GM13976 (cell line): ENCODE results near the gene WWOX.

Experiments
- DNase-seq: peaks from one replicate; pipeline ENCODE4 v3.0.0; 2012; ENCODE audit warnings: low spot score
- in situ Hi-C: fragments of 300-500 bp; cut with MboI; formaldehyde crosslinking; loops from one replicate; pipeline ENCODE4 v1.12.0; 2022; ENCODE audit warnings: low sequenced_read_pairs, mixed read lengths, inconsistent platforms; ENCODE audit not compliant: unreplicated experiment
- TF ChIP-seq, protein P1 (sequence below): IDR thresholded peaks from 2 replicates; pipeline ENCODE4 v1.5.1; 2012; ENCODE audit warnings: borderline replicate concordance, mild to moderate bottlenecking; ENCODE audit not compliant: insufficient read depth; ENCODE audit errors: extremely low read depth, missing control alignments, control extremely low read depth

Gene WWOX

DNA sequence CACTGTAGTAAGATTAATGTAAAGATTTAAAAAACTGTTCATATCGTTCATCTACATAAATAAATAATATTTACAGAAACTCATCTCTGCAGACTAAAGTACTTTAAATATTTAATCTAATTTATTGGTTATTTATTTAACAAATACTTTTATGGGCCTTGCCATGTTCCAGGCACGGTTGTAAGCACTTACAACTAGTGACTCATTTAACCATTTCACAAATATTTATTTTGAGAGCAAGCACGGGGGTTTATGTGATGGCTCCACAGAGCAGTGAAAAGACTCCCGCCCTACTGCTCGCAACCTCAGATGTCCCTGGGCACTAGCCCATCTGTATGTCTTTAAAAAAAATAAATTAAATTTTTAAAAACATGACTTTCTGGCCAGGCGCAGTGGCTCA is 575.9 kb downstream of the WWOX start:
- in situ Hi-C loops: no loop called here
- TF ChIP-seq, protein P1, sequence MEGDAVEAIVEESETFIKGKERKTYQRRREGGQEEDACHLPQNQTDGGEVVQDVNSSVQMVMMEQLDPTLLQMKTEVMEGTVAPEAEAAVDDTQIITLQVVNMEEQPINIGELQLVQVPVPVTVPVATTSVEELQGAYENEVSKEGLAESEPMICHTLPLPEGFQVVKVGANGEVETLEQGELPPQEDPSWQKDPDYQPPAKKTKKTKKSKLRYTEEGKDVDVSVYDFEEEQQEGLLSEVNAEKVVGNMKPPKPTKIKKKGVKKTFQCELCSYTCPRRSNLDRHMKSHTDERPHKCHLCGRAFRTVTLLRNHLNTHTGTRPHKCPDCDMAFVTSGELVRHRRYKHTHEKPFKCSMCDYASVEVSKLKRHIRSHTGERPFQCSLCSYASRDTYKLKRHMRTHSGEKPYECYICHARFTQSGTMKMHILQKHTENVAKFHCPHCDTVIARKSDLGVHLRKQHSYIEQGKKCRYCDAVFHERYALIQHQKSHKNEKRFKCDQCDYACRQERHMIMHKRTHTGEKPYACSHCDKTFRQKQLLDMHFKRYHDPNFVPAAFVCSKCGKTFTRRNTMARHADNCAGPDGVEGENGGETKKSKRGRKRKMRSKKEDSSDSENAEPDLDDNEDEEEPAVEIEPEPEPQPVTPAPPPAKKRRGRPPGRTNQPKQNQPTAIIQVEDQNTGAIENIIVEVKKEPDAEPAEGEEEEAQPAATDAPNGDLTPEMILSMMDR: no peak
- no peak for DNase-seq

DNA sequence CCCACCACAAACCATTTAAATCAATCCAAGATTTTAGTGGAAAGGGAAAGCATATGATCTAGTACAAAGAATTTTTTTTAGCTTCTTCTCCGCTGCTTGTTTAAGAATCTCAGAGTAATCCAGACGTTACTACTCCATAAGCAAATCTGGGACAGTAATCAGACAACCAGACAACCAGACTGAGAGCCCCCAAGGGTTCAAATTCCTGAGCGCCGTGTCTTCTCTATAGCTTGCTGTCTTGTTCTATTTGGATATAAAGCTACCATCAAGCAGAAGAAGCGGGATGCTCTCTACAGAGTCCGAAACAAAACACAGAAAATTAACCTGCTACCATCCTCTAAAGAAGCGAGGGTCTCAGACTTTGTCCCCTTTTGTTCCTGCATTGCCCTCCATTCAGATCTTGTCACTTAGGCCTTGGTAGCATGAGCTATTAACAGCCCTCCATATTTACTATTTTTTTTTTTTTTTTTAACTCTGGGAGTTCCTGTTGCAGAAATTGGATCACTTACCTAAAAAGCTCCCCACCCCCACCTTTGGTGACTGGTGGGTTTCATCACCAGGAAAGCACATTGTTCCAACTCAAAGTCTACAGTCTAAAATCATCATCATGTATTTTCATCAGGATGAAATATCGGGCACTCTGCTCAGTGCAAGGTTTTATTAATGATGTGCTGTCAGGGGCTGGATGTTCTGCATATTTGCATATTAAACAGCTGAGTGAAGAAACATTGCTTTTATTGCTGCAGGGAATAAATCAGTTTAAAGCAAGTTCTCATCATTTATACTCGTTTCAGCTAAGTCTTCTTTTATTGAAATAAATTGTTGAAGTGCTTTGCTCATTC is 576.7 kb downstream of the WWOX start:
- DNase-seq: no peak
- TF ChIP-seq, protein P1: no peak
- in situ Hi-C loops: no loop called here

DNA sequence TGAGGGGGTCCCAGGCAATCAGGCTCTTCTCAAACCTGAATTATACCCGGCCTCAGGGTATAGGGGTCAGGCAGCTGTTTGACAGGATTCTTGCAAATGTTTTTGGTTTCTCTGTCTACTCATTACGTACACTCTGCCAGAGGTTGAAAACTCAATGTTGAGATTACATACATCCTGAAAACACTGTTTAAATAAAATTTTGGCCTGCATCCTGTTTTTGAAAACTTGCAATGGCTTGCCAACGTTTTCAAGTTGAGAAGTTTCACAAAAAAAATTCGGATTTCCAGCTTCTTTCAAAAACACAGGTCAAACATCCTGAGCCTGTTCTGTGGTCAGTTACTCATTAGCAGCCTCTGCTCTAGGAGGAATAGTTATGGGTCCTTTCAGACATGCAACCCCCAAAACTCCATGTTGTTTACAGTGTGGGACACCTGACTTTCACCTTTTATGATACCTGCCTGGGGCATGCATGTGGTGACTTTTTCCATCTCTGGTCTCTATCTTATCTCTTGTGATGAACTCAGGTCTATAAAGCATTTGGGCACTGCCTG is 577.8 kb downstream of the WWOX start:
- TF ChIP-seq, protein P1: no peak
- DNase-seq: no peak
- in situ Hi-C loops: no loop called here

DNA sequence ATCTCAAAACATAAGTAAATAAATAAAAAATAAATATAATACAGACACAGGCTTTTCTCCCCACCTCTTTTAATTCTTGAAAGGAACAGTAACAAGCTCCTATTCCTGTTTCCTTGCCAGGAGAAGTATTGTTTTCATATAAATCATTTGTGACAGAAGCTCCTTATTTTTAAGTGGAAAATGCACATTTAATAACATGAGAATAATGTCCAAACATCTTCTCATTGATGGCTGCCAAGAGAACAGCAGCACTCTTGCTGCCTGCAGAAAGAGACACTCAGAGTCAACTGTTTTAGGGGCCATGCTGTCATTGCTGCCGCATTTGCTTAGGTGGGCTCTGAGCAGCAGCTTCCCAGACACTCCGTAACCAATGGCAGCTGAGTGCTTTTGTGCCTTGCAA is 580.1 kb downstream of the WWOX start:
- no peak for DNase-seq
- TF ChIP-seq, protein P1: no peak
- in situ Hi-C loops: no loop called here

DNA sequence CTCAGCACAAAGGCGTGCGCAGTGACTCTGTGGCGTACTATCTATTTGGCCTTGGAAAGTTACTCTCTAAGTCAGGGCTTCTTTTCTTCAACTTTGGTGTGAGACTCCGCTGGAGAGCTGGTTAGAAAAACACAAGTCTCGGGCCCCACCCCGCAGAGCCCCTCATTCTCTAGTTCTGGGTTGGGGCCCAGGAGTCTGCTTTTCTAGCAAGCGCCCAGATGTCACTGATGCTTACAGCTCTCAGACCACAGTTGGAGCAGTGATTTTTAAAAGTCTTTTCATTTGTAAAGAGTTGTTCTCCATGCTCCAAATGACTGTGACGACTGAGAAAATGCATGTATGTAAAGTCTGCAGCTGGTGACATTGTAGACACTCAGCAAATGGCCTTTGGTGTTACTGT is 582.3 kb downstream of the WWOX start:
- DNase-seq: no peak
- in situ Hi-C loops: no loop called here
- TF ChIP-seq, protein P1: no peak

DNA sequence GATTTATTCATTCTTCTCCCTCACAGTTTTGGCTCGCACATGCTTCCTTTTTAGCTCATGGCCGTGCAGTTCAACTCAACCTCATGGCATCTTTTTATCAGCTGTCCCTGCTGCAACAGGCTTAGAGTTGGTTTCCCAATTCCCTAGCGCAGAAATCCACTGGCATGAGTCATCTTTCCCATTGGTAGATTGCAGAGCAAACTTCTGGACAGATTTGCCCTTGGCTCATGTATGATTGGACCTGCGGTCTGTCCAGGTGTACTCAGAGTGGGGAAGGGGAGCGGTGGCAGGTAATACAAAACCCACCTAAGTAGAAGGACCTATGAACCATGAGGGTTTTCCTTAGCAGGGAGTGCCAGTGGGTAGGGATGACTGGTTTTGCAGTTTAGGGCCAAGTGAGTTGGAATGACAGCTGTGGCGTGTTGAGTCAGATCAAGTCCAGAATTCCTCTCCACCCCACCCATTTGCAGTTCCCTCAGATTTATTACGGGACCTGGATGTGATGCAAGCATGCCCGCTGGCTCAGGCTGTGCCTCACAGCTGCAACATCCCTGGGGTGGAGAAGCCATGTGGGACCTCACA is 584.7 kb downstream of the WWOX start:
- in situ Hi-C loops: no loop called here
- DNase-seq: no peak
- TF ChIP-seq, protein P1: no peak
